GM12878 (cell line): ENCODE results near the gene APBA1. TPM values are rescaled to one million over a fixed set of nuclear protein-coding genes. Genes with fewer than 3 reads are reported as not detected.

ENCODE experiments used
- ATAC-seq: fragments of 200-7000 bp; cut with Tn5 transposase; 3 replicates; pipeline ENCODE4 v1.9.1; 2020; ENCODE audit warnings: mild to moderate bottlenecking, moderate library complexity
- BruUV-seq: library from RNA; stranded (reverse); fragments of 400-500 nt; replicated peaks from 2 replicates; lab custom pipeline; 2021; lab: Mats Ljungman, UMichigan
- CTCF ChIA-PET: fragments of 300-600 bp; sonication (Branson Sonifier 250); formaldehyde crosslinking; extraction: SDS; loops from one replicate; lab custom pipeline; 2021; ENCODE audit warnings: inconsistent platforms; lab: Yijun Ruan, JAX
- POLR2A ChIA-PET: fragments of 350-600 bp; formaldehyde crosslinking; extraction: SDS; loops from one replicate; lab custom pipeline; 2021; ENCODE audit warnings: inconsistent platforms; lab: Charles Lee
- RAD21 ChIA-PET: fragments of 300-600 bp; sonication (Branson Sonifier 250); formaldehyde crosslinking; loops from one replicate; lab custom pipeline; 2023; ENCODE audit warnings: antibody characterized with exemption; ENCODE audit not compliant: unreplicated experiment; lab: Charles Lee
- SMC1A ChIA-PET: fragments of 300-600 bp; sonication (Branson Sonifier 250); formaldehyde crosslinking; loops from one replicate; lab custom pipeline; 2023; ENCODE audit not compliant: unreplicated experiment, uncharacterized antibody; lab: Charles Lee
- DNase-seq: peaks from one replicate; pipeline ENCODE4 v3.0.0-alpha.2; 2011; ENCODE audit warnings: low read depth, low spot score
- FAIRE-seq: peaks from 3 replicates; lab custom pipeline; 2011; peaks lifted over from hg19 to GRCh38; lab: Jason Lieb, UNC
- H2AFZ ChIP-seq: 2 replicates; pipeline ENCODE4 v1.6.0; 2011; ENCODE audit warnings: low read depth, low read length, control low read depth; ENCODE audit not compliant: control insufficient read depth
- H3K27ac ChIP-seq: 2 replicates; pipeline ENCODE4 v1.5.1; 2011; ENCODE audit warnings: control low read depth; ENCODE audit not compliant: control insufficient read depth, insufficient read depth
- H3K27me3 ChIP-seq, 2 experiments: replicated peaks in 1 of 2; 2 replicates each; pipeline versions ENCODE4 v1.6.0 to v1.6.1; 2011; ENCODE audit warnings: low read length in 1 of 2; ENCODE audit not compliant: control insufficient read depth in 2 of 2, insufficient read depth in 2 of 2
- H3K36me3 ChIP-seq, 2 experiments: 2 replicates each; pipeline ENCODE4 v1.5.1; 2011; ENCODE audit warnings: low read length in 1 of 2; ENCODE audit not compliant: control insufficient read depth in 2 of 2, insufficient read depth in 2 of 2
- H3K4me1 ChIP-seq: 2 replicates; pipeline ENCODE4 v1.6.1; 2011; ENCODE audit warnings: mild to moderate bottlenecking, low read length, moderate library complexity, mixed read lengths; ENCODE audit not compliant: control insufficient read depth, insufficient read depth
- H3K4me2 ChIP-seq: 2 replicates; pipeline ENCODE4 v1.6.0; 2011; ENCODE audit warnings: control low read depth; ENCODE audit not compliant: control insufficient read depth, insufficient read depth
- H3K4me3 ChIP-seq: fragments of 200-600 bp; sonication (generic); 2 replicates; pipeline ENCODE4 v1.5.1; 2016
- H3K79me2 ChIP-seq: 2 replicates; pipeline ENCODE4 v1.6.0; 2011; ENCODE audit warnings: low read length; ENCODE audit not compliant: control insufficient read depth, insufficient read depth
- H3K9ac ChIP-seq: 2 replicates; pipeline ENCODE4 v1.8.0; 2011; ENCODE audit warnings: low read length, control low read depth, mixed read lengths; ENCODE audit not compliant: control insufficient read depth, insufficient read depth
- H3K9me3 ChIP-seq: replicated peaks from 3 replicates; pipeline ENCODE4 v1.5.1; 2011; ENCODE audit warnings: mild to moderate bottlenecking, low read length; ENCODE audit not compliant: control insufficient read depth, insufficient read depth
- H4K20me1 ChIP-seq: 2 replicates; pipeline ENCODE4 v1.6.0; 2011; ENCODE audit not compliant: control insufficient read depth, insufficient read depth
- CEBPZ ChIP-seq: fragments of 150-350 bp; IDR thresholded peaks from 2 replicates; pipeline ENCODE4 v1.6.1; 2016; ENCODE audit warnings: low read depth, low read length
- CHD4 ChIP-seq: fragments of 200-600 bp; sonication (generic); IDR thresholded peaks from 2 replicates; pipeline ENCODE4 v1.6.1; 2016; ENCODE audit warnings: mild to moderate bottlenecking
- ELK1 ChIP-seq: IDR thresholded peaks from 2 replicates; pipeline ENCODE4 v1.6.1; 2012; ENCODE audit warnings: low read depth, low read length, improper control_type of control experiment
- ETV6 ChIP-seq, 2 experiments: fragments of 450-650 bp in 1 of 2; IDR thresholded peaks in 1 of 2; conservative IDR thresholded peaks in 1 of 2; 2 replicates each; pipeline ENCODE4 v1.6.1; 2014; ENCODE audit warnings: antibody characterized with exemption in 1 of 2, borderline replicate concordance in 1 of 2, low read depth in 1 of 2, mild to moderate bottlenecking in 1 of 2, moderate library complexity in 1 of 2
- EZH2 ChIP-seq: IDR thresholded peaks from 2 replicates; pipeline ENCODE4 v1.6.1; 2012; ENCODE audit warnings: low read depth, mild to moderate bottlenecking, control low read depth, inconsistent platforms, low read length, borderline replicate concordance; ENCODE audit not compliant: control insufficient read depth
- GABPA ChIP-seq: IDR thresholded peaks from 2 replicates; pipeline ENCODE4 v1.6.1; 2014; ENCODE audit warnings: antibody characterized with exemption, low read depth, mild to moderate bottlenecking, inconsistent platforms
- HDAC6 ChIP-seq: fragments of 200-600 bp; sonication (generic); IDR thresholded peaks from one replicate; pipeline ENCODE4 v1.8.0; 2017; ENCODE audit warnings: antibody characterized with exemption; ENCODE audit not compliant: unreplicated experiment
- HSF1 ChIP-seq: fragments of 150-350 bp; IDR thresholded peaks from 2 replicates; pipeline ENCODE4 v1.6.1; 2014; ENCODE audit warnings: mild to moderate bottlenecking, low read depth, low read length
- LARP7 ChIP-seq: fragments of 450-650 bp; IDR thresholded peaks from 2 replicates; pipeline ENCODE4 v1.6.1; 2017; ENCODE audit warnings: mild to moderate bottlenecking
- NRF1 ChIP-seq: conservative IDR thresholded peaks from 2 replicates; pipeline ENCODE4 v1.6.1; 2011; ENCODE audit warnings: mild to moderate bottlenecking, low read depth, low read length, improper control_type of control experiment
- RAD21 ChIP-seq: IDR thresholded peaks from 2 replicates; pipeline ENCODE4 v1.6.1; 2011; ENCODE audit warnings: mild to moderate bottlenecking, low read depth, low read length, moderate library complexity; ENCODE audit not compliant: insufficient read depth
- SP1 ChIP-seq: IDR thresholded peaks from one replicate; pipeline ENCODE4 v1.6.1; 2011; ENCODE audit warnings: low read depth, low read length
- WGBS: methylation state at CpG from one replicate; pipeline ENCODE4 v1.1.6; 2016; ENCODE audit warnings: low lambda C conversion rate; ENCODE audit not compliant: insufficient replicate concordance, insufficient coverage; ENCODE audit errors: missing lambda C conversion rate; 5-methylcytosine and 5-hydroxymethylcytosine counted together
- in situ Hi-C: fragments of 300-500 bp; cut with MboI; formaldehyde crosslinking; loops from 9 replicates; pipeline ENCODE4 v1.14.3; 2018; ENCODE audit warnings: mixed read lengths
- intact Hi-C: fragments of 100-400 bp; cut with micrococcal nuclease; formaldehyde crosslinking; loops from one replicate; pipeline ENCODE4 v1.14.2; 2022; ENCODE audit not compliant: unreplicated experiment
- polyA plus RNA-seq, 11 experiments: library from polyadenylated mRNA; depleted of rRNA in 4 of 11; unstranded in 6 of 11; stranded (reverse) in 5 of 11; fragments of >200 nt; fragmentation: Nextera tagmentation in 4 of 11; fragmentation: Illumina TruSeq in 1 of 11; extraction: Ambion mirVana in 4 of 11; extraction: Trizol in 1 of 11; gene quantifications; 1 replicate in 1 of 11; 2 replicates in 10 of 11; pipeline versions ENCODE4 v1.2.1 to v1.2.3, GENCODE V29; 2011 to 2016; ENCODE audit warnings: inconsistent platforms in 2 of 11, missing spikeins in 2 of 11, low read depth in 1 of 11
- total RNA-seq, 4 experiments: library from RNA; depleted of rRNA in 3 of 4; stranded (reverse); fragments of >200 nt in 3 of 4; fragmentation: Illumina TruSeq in 1 of 4; extraction: Trizol in 1 of 4; gene quantifications; 2 replicates each; pipeline versions ENCODE4 v1.2.1 to v1.2.3, GENCODE V29; 2013 to 2021
- TF ChIP-seq, protein P1 (sequence below): IDR thresholded peaks from 2 replicates; pipeline ENCODE4 v1.6.1; 2011; ENCODE audit warnings: borderline replicate concordance, low read depth, mild to moderate bottlenecking, moderate library complexity, mixed read lengths, low read length; ENCODE audit not compliant: insufficient read depth; ENCODE audit errors: extremely low read length

Gene APBA1
- total and polyA plus RNA-seq, 10 of the 15 experiments (the other 5 are each of a cell fraction or from before 2014, with no cell fraction given), result 0.01 to 1.3 (median 0.05) TPM; not detected in 7

- ATAC-seq (no peak), FAIRE-seq (no peak), DNase-seq (no peak)
- ChIA-PET RAD21 (no interaction called here), SMC1A (no interaction called here), POLR2A (no interaction called here), CTCF (no interaction called here)
- no peak for TF ChIP-seq CHD4
- no peak for TF ChIP-seq CEBPZ
- TF ChIP-seq HSF1, result no peak
- no peak for TF ChIP-seq SP1
- TF ChIP-seq, protein P1, sequence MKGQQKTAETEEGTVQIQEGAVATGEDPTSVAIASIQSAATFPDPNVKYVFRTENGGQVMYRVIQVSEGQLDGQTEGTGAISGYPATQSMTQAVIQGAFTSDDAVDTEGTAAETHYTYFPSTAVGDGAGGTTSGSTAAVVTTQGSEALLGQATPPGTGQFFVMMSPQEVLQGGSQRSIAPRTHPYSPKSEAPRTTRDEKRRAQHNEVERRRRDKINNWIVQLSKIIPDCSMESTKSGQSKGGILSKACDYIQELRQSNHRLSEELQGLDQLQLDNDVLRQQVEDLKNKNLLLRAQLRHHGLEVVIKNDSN, result no peak
- no peak for TF ChIP-seq HDAC6
- TF ChIP-seq RAD21, result no peak
- TF ChIP-seq LARP7, result no peak
- no peak for TF ChIP-seq EZH2
- no peak for TF ChIP-seq GABPA
- TF ChIP-seq ETV6 (conservative IDR thresholded peaks at IDR 0.05 in 1 of 2, IDR thresholded peaks at IDR 0.05 in 1 of 2; ENCODE audit: borderline replicate concordance in 1 of 2, low read depth in 1 of 2), result no peak
- no peak for TF ChIP-seq NRF1
- TF ChIP-seq ELK1, result no peak
- Histone ChIP-seq H3K79me2 (no peaks in the 10 kb centered on the region), H3K4me1 (no peaks in the 10 kb centered on the region), H3K9me3 (no peaks in the 10 kb centered on the region), H3K4me3 (no peak overlapping the region), H3K36me3 (no peaks in the 10 kb centered on the region), H3K4me2 (no peak overlapping the region), H3K27me3 (peaks cover 1 to 6% of the 10 kb centered on the region in 2 experiments; a peak in 3 of 4 replicates), H3K9ac (no peak overlapping the region), H3K27ac (no peak overlapping the region), H4K20me1 (no peaks in the 10 kb centered on the region), H2AFZ (no peak overlapping the region)
- intact Hi-C loops, result no loop called here
- in situ Hi-C loops, result no loop called here
- no TSS peak for BruUV-seq
- 28% methylated on average over 6 of the region's 6 CpGs for WGBS
These were observed 210.9 kb downstream of the APBA1 start for GRCh38 chr9:69461103-69461887.
